DND-41 (cell line): ENCODE measurements around the gene VTCN1.

Source experiments
- ATAC-seq: fragments of 200-7000 bp; cut with Tn5 transposase; 3 replicates; pipeline ENCODE4 v1.9.1; 2021; ENCODE audit warnings: low read depth; ENCODE audit not compliant: insufficient read depth
- DNase-seq: peaks from one replicate; pipeline ENCODE4 v3.0.0-alpha.2; 2020
- H2AFZ ChIP-seq: 2 replicates; pipeline ENCODE4 v1.6.0; 2012; ENCODE audit warnings: low read depth, low read length
- H3K27ac ChIP-seq: 2 replicates; pipeline ENCODE4 v1.5.1; 2012; ENCODE audit warnings: low read length, inconsistent platforms
- H3K27me3 ChIP-seq: fragments of 200-600 bp; sonication (generic); 2 replicates; pipeline ENCODE4 v1.6.0; 2012; ENCODE audit warnings: low read length, mild to moderate bottlenecking, inconsistent platforms; ENCODE audit not compliant: insufficient read depth, poor library complexity
- H3K36me3 ChIP-seq: 2 replicates; pipeline ENCODE4 v1.5.1; 2012; ENCODE audit warnings: low read length, inconsistent platforms; ENCODE audit not compliant: insufficient read depth
- H3K4me1 ChIP-seq: 2 replicates; pipeline ENCODE4 v1.5.1; 2012; ENCODE audit warnings: mild to moderate bottlenecking, low read length; ENCODE audit not compliant: insufficient read depth
- H3K4me2 ChIP-seq: 2 replicates; pipeline ENCODE4 v1.6.0; 2012; ENCODE audit warnings: mild to moderate bottlenecking, moderate library complexity, low read length, inconsistent platforms; ENCODE audit not compliant: insufficient read depth
- H3K4me3 ChIP-seq, 2 experiments: fragments of 200-600 bp in 1 of 2; shearing (Covaris generic) in 1 of 2; 2 replicates each; pipeline ENCODE4 v1.5.1; 2012 to 2016; ENCODE audit warnings: inconsistent platforms in 2 of 2, low read length in 2 of 2, mild to moderate bottlenecking in 2 of 2, low read depth in 1 of 2, moderate library complexity in 1 of 2
- H3K79me2 ChIP-seq: 2 replicates; pipeline ENCODE4 v1.6.0; 2012; ENCODE audit warnings: low read length, inconsistent platforms; ENCODE audit not compliant: insufficient read depth
- H3K9ac ChIP-seq: 2 replicates; pipeline ENCODE4 v1.6.0; 2012; ENCODE audit warnings: low read depth, mild to moderate bottlenecking, inconsistent platforms, low read length, moderate library complexity
- H3K9me3 ChIP-seq: 2 replicates; pipeline ENCODE4 v1.5.1; 2012; ENCODE audit warnings: low read length, moderate library complexity, mild to moderate bottlenecking, inconsistent platforms; ENCODE audit not compliant: insufficient read depth, severe bottlenecking
- H4K20me1 ChIP-seq: 2 replicates; pipeline ENCODE4 v1.6.0; 2012; ENCODE audit warnings: low read length; ENCODE audit not compliant: insufficient read depth
- CTCF ChIP-seq: IDR thresholded peaks from 2 replicates; pipeline ENCODE4 v1.5.1; 2012; ENCODE audit warnings: borderline replicate concordance, low read length, moderate library complexity, mild to moderate bottlenecking; ENCODE audit not compliant: poor library complexity, severe bottlenecking; ENCODE audit errors: extremely low read depth
- EZH2 ChIP-seq: IDR thresholded peaks from 3 replicates; pipeline ENCODE4 v1.6.1; 2012; ENCODE audit warnings: borderline replicate concordance, low read depth, mild to moderate bottlenecking, moderate library complexity, low read length, inconsistent platforms; ENCODE audit not compliant: severe bottlenecking

Gene VTCN1

GRCh38 chr1:117167402-117167801, 43.3 kb downstream of the VTCN1 start:
- Histone ChIP-seq H3K4me2 (no peak overlapping the region), H3K27me3 (peaks cover 2% of the 10 kb centered on the region), H3K4me3 (no peak overlapping the region), H3K4me1 (no peaks in the 10 kb centered on the region), H4K20me1 (no peaks in the 10 kb centered on the region), H3K9me3 (no peaks in the 10 kb centered on the region), H3K9ac (no peak overlapping the region), H3K27ac (no peak overlapping the region), H3K79me2 (no peaks in the 10 kb centered on the region), H2AFZ (no peak overlapping the region), H3K36me3 (no peaks in the 10 kb centered on the region)
- ATAC-seq = no peak
- no peak for TF ChIP-seq EZH2
- TF ChIP-seq CTCF = no peak
- no peak for DNase-seq

GRCh38 chr1:117166076-117166475, 44.7 kb downstream of the VTCN1 start:
- no peak for ATAC-seq
- no peaks in the 10 kb centered on the region for H3K79me2 ChIP-seq
- no peaks in the 10 kb centered on the region for H4K20me1 ChIP-seq
- no peak overlapping the region for H3K27ac ChIP-seq
- DNase-seq = no peak
- H3K9ac ChIP-seq = no peak overlapping the region
- no peaks in the 10 kb centered on the region for H3K9me3 ChIP-seq
- H3K4me3 ChIP-seq = no peak overlapping the region
- TF ChIP-seq CTCF (no peak), EZH2 (no peak)
- no peak overlapping the region for H3K4me2 ChIP-seq
- H2AFZ ChIP-seq = no peak overlapping the region
- peaks cover 7% of the 10 kb centered on the region for H3K27me3 ChIP-seq
- no peaks in the 10 kb centered on the region for H3K36me3 ChIP-seq
- H3K4me1 ChIP-seq = no peaks in the 10 kb centered on the region

GRCh38 chr1:117164209-117164608, 46.5 kb downstream of the VTCN1 start:
- Histone ChIP-seq H4K20me1 (no peaks in the 10 kb centered on the region), H3K36me3 (no peaks in the 10 kb centered on the region), H3K4me1 (no peaks in the 10 kb centered on the region), H3K79me2 (no peaks in the 10 kb centered on the region), H3K9me3 (no peaks in the 10 kb centered on the region), H3K27ac (no peak overlapping the region), H3K27me3 (peaks cover 11% of the 10 kb centered on the region), H3K4me3 (no peak overlapping the region), H3K4me2 (no peak overlapping the region), H3K9ac (no peak overlapping the region), H2AFZ (no peak overlapping the region)
- DNase-seq = no peak
- no peak for TF ChIP-seq EZH2
- no peak for TF ChIP-seq CTCF
- no peak for ATAC-seq

GRCh38 chr1:117162816-117163215, 47.9 kb downstream of the VTCN1 start:
- Histone ChIP-seq H3K27me3 (peaks cover 9% of the 10 kb centered on the region), H3K4me3 (no peak overlapping the region), H3K9ac (no peak overlapping the region), H3K4me2 (no peak overlapping the region), H4K20me1 (no peaks in the 10 kb centered on the region), H2AFZ (no peak overlapping the region), H3K4me1 (no peaks in the 10 kb centered on the region), H3K79me2 (no peaks in the 10 kb centered on the region), H3K27ac (no peak overlapping the region), H3K36me3 (no peaks in the 10 kb centered on the region), H3K9me3 (no peaks in the 10 kb centered on the region)
- DNase-seq = no peak
- TF ChIP-seq EZH2 = no peak
- no peak for TF ChIP-seq CTCF
- no peak for ATAC-seq
